Stimulated activated CD4-positive, alpha-beta T cell treated with anti-CD3 and anti-CD28 coated beads, TNF-alpha, amount 100 ng/mL, for 1 hour (primary cell): ENCODE measurements around the gene DCXR.

ENCODE experiments used
- DNase-seq, 3 donors: peaks; one replicate each; pipeline ENCODE4 v3.0.0-alpha.2; 2020; ENCODE audit warnings: low read depth in 3 of 3, low spot score in 1 of 3

The DCXR gene

GRCh38 chr17:82055965-82056728 is 18.6 kb upstream of the DCXR start:
- DNase-seq = no peak

- no peak for DNase-seq
Measured at GRCh38 chr17:82055023-82055964, 17.8 kb upstream of the DCXR start.

- no peak for DNase-seq
Measured at GRCh38 chr17:82054351-82055022, 17.0 kb upstream of the DCXR start.

GRCh38 chr17:82053556-82054263 is 16.2 kb upstream of the DCXR start:
- no peak for DNase-seq

- no peak for DNase-seq
Measured at GRCh38 chr17:82053130-82053529, 15.6 kb upstream of the DCXR start.

GRCh38 chr17:82052638-82053059 is 15.2 kb upstream of the DCXR start:
- DNase-seq = no peak

GRCh38 chr17:82051776-82052637 is 14.5 kb upstream of the DCXR start, which contains the start of the genes GPS1 and RFNG:
Gene GPS1, plus strand, starts transcription at chr17:82051898. Its CDS starts 34 bp downstream, at chr17:82051932.
Gene RFNG, minus strand, starts transcription at chr17:82051811. Its CDS starts 45 bp downstream, at chr17:82051766.
- DNase-seq = peak; percentile 47 to 84 (median 50)

- no peak for DNase-seq
Measured at GRCh38 chr17:82050761-82051641, 13.5 kb upstream of the DCXR start.

GRCh38 chr17:82050152-82050760 is 12.8 kb upstream of the DCXR start:
- no peak for DNase-seq

GRCh38 chr17:82049521-82049971 is 12.0 kb upstream of the DCXR start:
- no peak for DNase-seq

GRCh38 chr17:82049106-82049505 is 11.6 kb upstream of the DCXR start:
- DNase-seq = no peak

GRCh38 chr17:82048571-82048971 is 11.1 kb upstream of the DCXR start:
- DNase-seq = no peak

GRCh38 chr17:82047914-82048570 is 10.5 kb upstream of the DCXR start:
- no peak for DNase-seq

- no peak for DNase-seq
Measured at GRCh38 chr17:82047379-82047778, 9.9 kb upstream of the DCXR start.

GRCh38 chr17:82046903-82047302 is 9.4 kb upstream of the DCXR start:
- DNase-seq = no peak

- DNase-seq = no peak
Measured at GRCh38 chr17:82045936-82046484, 8.5 kb upstream of the DCXR start.

GRCh38 chr17:82043507-82043906 is 6.0 kb upstream of the DCXR start:
- no peak for DNase-seq
